SU-DHL-6 (cell line): ENCODE results near the gene OBP2A.

Source experiments
- H2AFZ ChIP-seq: fragments of 200-600 bp; sonication (generic); 2 replicates; pipeline ENCODE4 v1.6.1; 2014; ENCODE audit warnings: low read depth, mild to moderate bottlenecking, moderate library complexity, mixed read lengths, antibody characterized with exemption, low read length; ENCODE audit not compliant: severe bottlenecking
- H3F3A ChIP-seq: fragments of 200-600 bp; shearing (Covaris generic); 2 replicates; pipeline ENCODE4 v1.6.0; 2016; ENCODE audit warnings: antibody characterized with exemption, mild to moderate bottlenecking; ENCODE audit not compliant: insufficient read depth
- H3K27ac ChIP-seq: fragments of 200-600 bp; sonication (generic); 2 replicates; pipeline ENCODE4 v1.5.1; 2016; ENCODE audit warnings: low read depth, mild to moderate bottlenecking, low read length, moderate library complexity, mixed read lengths
- H3K27me3 ChIP-seq: fragments of 200-600 bp; sonication (generic), shearing (Covaris generic); 2 replicates; pipeline ENCODE4 v1.6.0; 2014; ENCODE audit warnings: mild to moderate bottlenecking, low read length
- H3K36me3 ChIP-seq: fragments of 200-600 bp; sonication (generic); 2 replicates; pipeline ENCODE4 v1.6.1; 2014; ENCODE audit warnings: mild to moderate bottlenecking, low read length, mixed read lengths
- H3K4me2 ChIP-seq: fragments of 300-600, 200-600 bp; shearing (Covaris generic), sonication (generic); 2 replicates; pipeline ENCODE4 v1.6.0; 2014; ENCODE audit warnings: low read length, low read depth, mild to moderate bottlenecking; ENCODE audit not compliant: poor library complexity, severe bottlenecking
- H3K4me3 ChIP-seq: fragments of 200-600 bp; sonication (generic); 2 replicates; pipeline ENCODE4 v1.5.1; 2014; ENCODE audit warnings: antibody characterized with exemption, low read length, mild to moderate bottlenecking, mixed read lengths; ENCODE audit not compliant: insufficient read depth, poor library complexity, severe bottlenecking
- H3K79me2 ChIP-seq: fragments of 200-600 bp; sonication (generic); 2 replicates; pipeline ENCODE4 v1.6.1; 2014; ENCODE audit warnings: mild to moderate bottlenecking, low read length, moderate library complexity; ENCODE audit not compliant: insufficient read depth
- H3K9ac ChIP-seq: fragments of 200-600 bp; sonication (generic); 2 replicates; pipeline ENCODE4 v1.7.0; 2014; ENCODE audit warnings: mild to moderate bottlenecking, low read length
- H3K9me2 ChIP-seq: fragments of 200-600 bp; sonication (generic); replicated peaks from 2 replicates; pipeline ENCODE4 v1.6.1; 2014; ENCODE audit warnings: low read length; ENCODE audit not compliant: insufficient read depth
- H3K9me3 ChIP-seq: fragments of 200-600 bp; sonication (generic); 2 replicates; pipeline ENCODE4 v1.6.1; 2014; ENCODE audit warnings: low read length, mixed read lengths; ENCODE audit not compliant: insufficient read depth
- H4K20me1 ChIP-seq: fragments of 200-600 bp; sonication (generic); 2 replicates; pipeline ENCODE4 v1.6.1; 2014; ENCODE audit warnings: low read depth, mild to moderate bottlenecking, antibody characterized with exemption, low read length, moderate library complexity, mixed read lengths
- CTCF ChIP-seq: fragments of 200-600 bp; sonication (generic); IDR thresholded peaks from one replicate; pipeline ENCODE4 v1.5.1; 2017; ENCODE audit warnings: antibody characterized with exemption, mild to moderate bottlenecking, low read length, moderate library complexity; ENCODE audit not compliant: insufficient read depth, poor library complexity, severe bottlenecking
- EZH2phosphoT487 ChIP-seq: fragments of 200-600 bp; sonication (generic), shearing (Covaris generic); conservative IDR thresholded peaks from 2 replicates; pipeline ENCODE4 v1.6.1; 2018; ENCODE audit warnings: mild to moderate bottlenecking, antibody characterized with exemption, low read length, moderate library complexity, mixed read lengths

OBP2A gene

GRCh38 chr9:135514342-135515082, 31.4 kb upstream of the OBP2A start:
- Histone ChIP-seq H4K20me1 (no peaks in the 10 kb centered on the region), H3K9me2 (no peaks in the 10 kb centered on the region), H3K9ac (no peak overlapping the region), H3K36me3 (no peaks in the 10 kb centered on the region), H3K79me2 (no peaks in the 10 kb centered on the region), H3K4me3 (no peak overlapping the region), H3K27me3 (no peaks in the 10 kb centered on the region), H3K9me3 (no peaks in the 10 kb centered on the region), H2AFZ (no peak overlapping the region), H3K27ac (no peak overlapping the region), H3F3A (no peaks in the 10 kb centered on the region), H3K4me2 (no peak overlapping the region)
- TF ChIP-seq CTCF (no peak), EZH2phosphoT487 (no peak)

GRCh38 chr9:135515083-135515951, 30.6 kb upstream of the OBP2A start:
- Histone ChIP-seq H3K36me3 (no peaks in the 10 kb centered on the region), H3K4me3 (no peak overlapping the region), H3F3A (no peaks in the 10 kb centered on the region), H3K9me2 (no peaks in the 10 kb centered on the region), H4K20me1 (no peaks in the 10 kb centered on the region), H3K27me3 (no peaks in the 10 kb centered on the region), H2AFZ (no peak overlapping the region), H3K9me3 (no peaks in the 10 kb centered on the region), H3K79me2 (no peaks in the 10 kb centered on the region), H3K9ac (no peak overlapping the region), H3K4me2 (no peak overlapping the region), H3K27ac (no peak overlapping the region)
- TF ChIP-seq EZH2phosphoT487 (no peak), CTCF (no peak)

GRCh38 chr9:135516132-135516860, 29.6 kb upstream of the OBP2A start:
- no peaks in the 10 kb centered on the region for H3F3A ChIP-seq
- H3K9me3 ChIP-seq = no peaks in the 10 kb centered on the region
- no peaks in the 10 kb centered on the region for H4K20me1 ChIP-seq
- H3K36me3 ChIP-seq = no peaks in the 10 kb centered on the region
- H3K27ac ChIP-seq = no peak overlapping the region
- no peak overlapping the region for H3K4me3 ChIP-seq
- H3K9me2 ChIP-seq = no peaks in the 10 kb centered on the region
- no peaks in the 10 kb centered on the region for H3K27me3 ChIP-seq
- no peak overlapping the region for H3K9ac ChIP-seq
- no peak overlapping the region for H3K4me2 ChIP-seq
- no peaks in the 10 kb centered on the region for H3K79me2 ChIP-seq
- H2AFZ ChIP-seq = no peak overlapping the region
- TF ChIP-seq CTCF (no peak), EZH2phosphoT487 (no peak)
